Measurements from ENCODE around the gene STK32B. TPM values are rescaled to one million over a fixed set of nuclear protein-coding genes. Genes with fewer than 3 reads are reported as not detected.
A peak's percentile ranks its signal among the peaks of the same experiment; 100 is the strongest.

STK32B gene
- total RNA-seq, 6 donors from 2014 or later, result 0.22 to 3.4 (median 1.0) TPM

- ATAC-seq (ENCODE audit: low FRiP score in 2 of 2) (no peak), DNase-seq (no peak)
- TF ChIP-seq POLR2A (IDR thresholded peaks at IDR 0.05) (no peak), EP300 (IDR thresholded peaks at IDR 0.05) (no peak), CTCF (IDR thresholded peaks at IDR 0.05) (no peak), POLR2AphosphoS5 (IDR thresholded peaks at IDR 0.05) (no peak)
- Histone ChIP-seq H3K4me3 (no peak overlapping the region), H3K27ac (no peak overlapping the region), H3K36me3 (no peaks in the 10 kb centered on the region), H3K27me3 (no peaks in the 10 kb centered on the region), H3K9me3 (no peaks in the 10 kb centered on the region), H3K4me1 (no peaks in the 10 kb centered on the region)
- whole genome bisulfite sequencing, 2 donors, result 56 to 70% methylated on average over 2 of the region's 2 CpGs
Measured at GRCh38 chr4:5370286-5370685, 319.0 kb downstream of the STK32B start.

- Histone ChIP-seq H3K27me3 (no peaks in the 10 kb centered on the region), H3K27ac (no peak overlapping the region), H3K9me3 (no peaks in the 10 kb centered on the region), H3K4me3 (no peak overlapping the region), H3K4me1 (no peaks in the 10 kb centered on the region), H3K36me3 (no peaks in the 10 kb centered on the region)
- DNase-seq (no peak), ATAC-seq (ENCODE audit: low FRiP score in 2 of 2) (peak in 1 of 2 donors; percentile 8)
- WGBS, 2 donors, result 61 to 78% methylated on average over 8 of the region's 8 CpGs
- TF ChIP-seq CTCF (IDR thresholded peaks at IDR 0.05) (no peak), POLR2AphosphoS5 (IDR thresholded peaks at IDR 0.05) (no peak), POLR2A (IDR thresholded peaks at IDR 0.05) (no peak), EP300 (IDR thresholded peaks at IDR 0.05) (no peak)
Measured at GRCh38 chr4:5371415-5372190, 320.3 kb downstream of the STK32B start.

GRCh38 chr4:5372198-5372597 lies 320.9 kb downstream of the STK32B start:
- Histone ChIP-seq H3K4me1 (no peaks in the 10 kb centered on the region), H3K4me3 (no peak overlapping the region), H3K27me3 (no peaks in the 10 kb centered on the region), H3K27ac (no peak overlapping the region), H3K36me3 (no peaks in the 10 kb centered on the region), H3K9me3 (no peaks in the 10 kb centered on the region)
- TF ChIP-seq POLR2A (IDR thresholded peaks at IDR 0.05), result no peak
- no peak for TF ChIP-seq EP300 (IDR thresholded peaks at IDR 0.05)
- no peak for TF ChIP-seq CTCF (IDR thresholded peaks at IDR 0.05)
- TF ChIP-seq POLR2AphosphoS5 (IDR thresholded peaks at IDR 0.05), result no peak
- DNase-seq, result no peak
- 78 to 83% methylated on average over 6 of the region's 6 CpGs for WGBS, 2 donors
- no peak for ATAC-seq (ENCODE audit: low FRiP score in 2 of 2)

- Histone ChIP-seq H3K36me3 (no peaks in the 10 kb centered on the region), H3K27ac (no peak overlapping the region), H3K9me3 (no peaks in the 10 kb centered on the region), H3K4me1 (no peaks in the 10 kb centered on the region), H3K27me3 (no peaks in the 10 kb centered on the region), H3K4me3 (no peak overlapping the region)
- 91 to 93% methylated on average over 4 of the region's 4 CpGs for WGBS, 2 donors
- DNase-seq, result no peak
- ATAC-seq (ENCODE audit: low FRiP score in 2 of 2), result no peak
- TF ChIP-seq EP300 (IDR thresholded peaks at IDR 0.05) (no peak), POLR2A (IDR thresholded peaks at IDR 0.05) (no peak), CTCF (IDR thresholded peaks at IDR 0.05) (no peak), POLR2AphosphoS5 (IDR thresholded peaks at IDR 0.05) (no peak)
Measured at GRCh38 chr4:5373327-5373726, 322.0 kb downstream of the STK32B start.

- no peaks in the 10 kb centered on the region for H3K27me3 ChIP-seq
- no peaks in the 10 kb centered on the region for H3K36me3 ChIP-seq
- 66 to 83% methylated on average over 7 of the region's 7 CpGs for WGBS, 2 donors
- ATAC-seq (ENCODE audit: low FRiP score in 2 of 2) (no peak), DNase-seq (no peak)
- H3K9me3 ChIP-seq, result no peaks in the 10 kb centered on the region
- TF ChIP-seq POLR2A (IDR thresholded peaks at IDR 0.05) (no peak), CTCF (IDR thresholded peaks at IDR 0.05) (no peak), POLR2AphosphoS5 (IDR thresholded peaks at IDR 0.05) (no peak), EP300 (IDR thresholded peaks at IDR 0.05) (no peak)
- H3K27ac ChIP-seq, result no peak overlapping the region
- no peaks in the 10 kb centered on the region for H3K4me1 ChIP-seq
- H3K4me3 ChIP-seq, result no peak overlapping the region
Measured at GRCh38 chr4:5374592-5374991, 323.3 kb downstream of the STK32B start.

All from upper lobe of left lung (tissue), 6 donors.